ENCODE measurements around the gene MAPK8IP3.

MAPK8IP3 gene

GRCh38 chr16:1775006-1775845, 69.2 kb downstream of the MAPK8IP3 start:
- no peak for DNase-seq

- DNase-seq, result no peak
Measured at GRCh38 chr16:1775846-1776671, 70.1 kb downstream of the MAPK8IP3 start.

DNA sequence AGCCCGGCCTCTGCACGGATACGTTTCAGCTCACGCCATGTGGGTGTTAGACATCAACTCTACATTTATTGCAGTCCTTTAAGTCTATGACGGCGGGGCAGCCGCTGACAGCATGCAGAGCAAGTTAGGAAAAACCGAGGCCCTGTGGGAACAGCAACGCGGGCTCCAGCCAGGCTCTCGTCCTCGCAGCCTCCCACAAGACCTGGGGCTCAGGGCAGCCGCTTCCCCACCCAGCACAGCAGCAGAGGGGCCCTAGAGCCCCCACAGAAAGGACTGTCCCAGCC, 70.6 kb downstream of the MAPK8IP3 start:
- DNase-seq, result no peak

- DNase-seq, result no peak
Measured at GRCh38 chr16:1776991-1777374, 71.0 kb downstream of the MAPK8IP3 start.

GRCh38 chr16:1777375-1778199, 71.6 kb downstream of the MAPK8IP3 start:
- DNase-seq, result no peak

DNA sequence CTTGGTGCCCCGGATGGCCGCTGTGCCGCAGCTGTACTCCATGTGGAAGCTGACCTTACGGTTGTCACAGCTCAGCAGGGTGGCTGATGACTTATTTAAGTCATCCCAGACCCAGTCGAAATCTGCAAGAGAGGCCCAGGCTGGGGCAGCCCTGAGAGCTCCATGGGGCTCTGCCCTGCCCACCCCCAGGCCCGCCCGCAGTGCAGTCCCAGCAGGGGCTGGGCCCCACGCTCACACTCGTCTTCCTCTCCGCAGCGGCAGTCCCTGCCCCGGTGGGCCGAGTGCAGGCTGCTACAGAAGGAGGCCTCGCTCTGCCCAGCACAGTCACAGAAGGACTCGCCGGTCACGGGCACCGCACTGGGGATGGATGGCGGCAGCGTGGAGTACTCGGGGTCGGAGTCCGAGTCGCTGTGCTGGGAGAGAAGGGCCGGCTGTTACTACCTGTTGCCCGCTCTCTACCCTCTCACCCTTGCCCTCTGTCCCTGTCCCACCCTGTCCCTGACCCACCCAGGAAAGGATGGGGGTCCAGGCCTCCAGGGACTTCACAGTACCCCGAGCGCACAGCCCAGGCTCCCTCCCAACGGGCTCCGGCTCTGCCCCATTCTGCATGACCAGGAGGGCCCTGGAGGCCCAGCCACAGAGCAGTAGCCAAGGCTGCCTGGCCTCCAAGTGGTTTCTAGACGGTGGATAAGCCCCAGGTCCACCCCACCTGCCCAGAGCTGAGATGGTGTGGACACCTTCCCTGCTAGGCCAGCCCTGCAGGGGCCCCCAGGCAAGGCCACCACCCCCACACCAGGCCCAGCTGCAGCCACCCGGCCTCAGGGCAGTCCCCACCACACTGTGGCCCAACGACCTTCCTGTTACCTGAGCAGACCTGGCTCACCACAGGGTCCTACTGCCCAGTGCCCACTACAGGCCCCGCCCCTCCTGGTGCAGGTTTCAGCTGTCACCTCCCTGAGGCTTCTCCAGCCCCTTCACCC, 72.5 kb downstream of the MAPK8IP3 start:
- no peak for DNase-seq

GRCh38 chr16:1779234-1779701, 73.3 kb downstream of the MAPK8IP3 start:
- no peak for DNase-seq

GRCh38 chr16:1779741-1780676, 74.0 kb downstream of the MAPK8IP3 start:
- DNase-seq, result no peak

GRCh38 chr16:1780677-1781072, 74.7 kb downstream of the MAPK8IP3 start:
- no peak for DNase-seq

DNA sequence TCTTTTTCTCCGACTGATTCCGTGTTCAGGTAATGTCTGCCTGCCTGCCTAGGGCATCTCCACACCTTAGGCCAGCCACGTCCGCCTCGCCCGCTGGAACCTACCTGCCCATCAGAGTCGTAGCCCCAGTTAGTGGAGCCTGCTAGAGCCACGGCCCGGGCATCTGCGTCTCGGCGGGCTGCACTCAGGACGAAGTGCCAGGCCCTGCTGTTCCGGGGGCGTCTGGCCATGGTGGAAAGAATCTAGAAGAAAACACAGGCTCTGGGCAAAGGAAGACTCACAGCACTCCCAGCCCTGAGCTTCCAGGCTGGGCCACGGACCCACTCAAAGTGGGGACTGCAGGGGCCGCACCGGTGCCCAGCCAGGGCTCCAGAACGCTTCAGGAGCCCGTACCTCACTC, 75.3 kb downstream of the MAPK8IP3 start:
- DNase-seq, result no peak

DNA sequence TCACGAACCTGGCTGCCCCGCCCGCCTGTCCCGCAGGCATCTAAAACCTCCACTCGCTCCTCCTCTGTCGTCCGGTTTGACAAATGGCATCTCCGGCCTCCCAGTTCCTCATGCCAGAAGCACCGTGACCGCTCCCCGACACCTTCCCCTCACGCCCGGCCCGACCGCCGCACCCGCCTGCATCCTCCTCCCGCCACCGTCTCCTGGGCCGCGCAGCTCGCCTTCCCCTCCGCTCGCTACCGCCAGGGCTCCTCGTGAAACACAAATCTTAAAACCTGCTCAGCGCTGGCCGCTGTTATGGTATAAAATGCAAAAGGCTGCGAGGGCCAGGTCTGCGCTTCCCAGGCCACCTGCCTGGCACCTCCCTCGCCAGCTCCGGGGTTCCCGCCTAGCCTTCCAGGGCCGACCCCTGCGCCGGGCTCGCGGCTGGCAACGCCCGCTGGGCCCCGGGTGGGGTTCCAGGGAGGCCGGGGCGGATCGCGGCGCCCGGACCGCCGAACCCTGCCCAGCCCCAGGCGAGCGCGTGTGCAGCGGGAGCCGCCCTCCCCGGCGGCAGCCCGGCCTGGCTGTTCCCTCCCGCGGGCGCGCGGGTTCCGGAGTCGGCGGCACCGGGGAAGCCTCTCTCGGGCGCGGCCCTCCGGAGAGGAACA, 75.9 kb downstream of the MAPK8IP3 start:
- peak; percentile 47 for DNase-seq

DNA sequence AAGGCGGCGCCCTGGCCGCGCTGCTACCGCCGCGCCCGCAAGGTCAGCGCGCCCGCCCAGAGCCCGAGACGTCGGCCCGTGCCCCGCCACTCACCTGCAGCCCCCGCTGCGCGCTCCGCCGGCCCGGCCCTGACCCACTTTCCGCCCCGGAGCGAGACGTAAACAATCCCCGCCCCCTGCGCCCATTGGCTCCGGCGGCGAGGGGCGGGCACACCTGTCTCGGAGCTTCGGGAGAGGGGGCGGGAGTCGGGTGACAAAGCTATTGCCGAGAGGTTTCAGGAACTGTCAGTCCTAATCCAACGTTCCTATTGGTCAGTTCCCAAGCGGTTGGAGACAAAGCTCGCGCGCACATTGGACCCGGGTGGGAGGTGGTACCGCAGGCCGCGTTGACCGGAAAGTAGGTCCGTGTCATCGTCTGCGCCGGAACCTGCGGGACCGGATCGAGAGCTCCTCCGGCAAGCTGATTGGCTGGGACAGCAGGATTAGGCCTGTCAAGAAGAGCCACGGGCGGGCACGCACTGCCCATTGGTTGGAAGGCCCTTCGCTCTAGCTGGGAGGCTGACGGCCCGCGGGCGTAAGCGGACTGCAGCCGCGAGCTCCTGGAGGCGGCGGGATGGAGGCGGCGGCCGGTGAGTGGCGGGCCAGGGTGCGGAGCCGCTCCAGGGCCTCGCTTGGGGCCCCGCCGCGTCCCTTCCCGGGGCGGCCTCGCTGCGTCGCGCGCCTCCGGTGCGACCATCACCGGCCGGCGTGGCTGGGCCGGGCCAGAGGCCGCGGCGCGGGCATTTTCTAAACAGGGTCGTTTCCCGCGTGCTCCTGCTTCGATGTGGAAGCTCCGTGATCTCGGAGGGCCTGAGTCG, 76.6 kb downstream of the MAPK8IP3 start, which contains the start of the genes NUBP2 and SPSB3:
NUBP2 (plus strand) TSS at position 553 of the 857 bp plus-strand sequence; CDS start at position 614, 61 bp downstream.
SPSB3 (minus strand) TSS at position 164 of the 857 bp plus-strand sequence. CDS start 1,088 bp downstream, outside the sequence.
- peak; percentile 100 for DNase-seq

DNA sequence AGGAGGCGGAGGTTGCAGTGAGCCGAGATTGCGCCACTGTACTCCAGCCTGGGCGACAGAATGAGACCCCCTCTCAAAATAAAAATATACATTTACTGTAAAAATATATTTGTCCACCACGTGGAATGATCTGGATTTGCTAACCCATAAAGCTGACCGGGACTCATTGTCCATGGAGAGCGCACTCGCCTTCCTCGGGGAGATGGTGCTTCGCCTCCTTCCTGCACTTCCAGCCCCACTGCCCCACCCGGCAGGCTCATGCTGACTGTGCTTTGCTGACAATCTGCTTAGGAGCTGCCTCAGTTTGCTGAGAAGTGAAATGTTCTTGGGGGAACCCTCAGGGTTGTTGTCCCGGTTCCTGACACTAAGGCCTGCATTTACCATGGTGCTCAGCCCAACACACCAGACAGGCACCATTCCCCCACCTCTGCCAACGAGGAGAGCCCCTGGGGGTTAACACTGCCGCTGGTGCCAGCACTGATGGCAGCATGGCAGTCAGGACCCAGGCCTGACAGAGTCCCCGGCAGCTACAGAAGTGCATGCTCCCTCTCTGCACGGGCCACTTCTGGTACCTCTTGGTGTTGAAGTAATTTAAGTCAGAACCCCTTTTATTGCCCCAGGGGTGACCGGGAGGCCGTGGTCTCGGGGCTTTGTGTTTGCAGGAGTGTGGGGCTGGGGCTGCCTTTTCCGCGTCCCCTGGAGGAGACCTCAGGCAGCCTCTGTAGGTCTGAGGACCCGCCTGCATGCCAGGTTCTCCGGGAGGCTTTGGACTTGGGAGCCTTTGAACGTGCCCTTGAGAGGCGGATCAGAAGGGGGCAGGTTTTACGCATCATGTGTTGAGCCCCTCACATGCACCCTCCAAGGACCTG, 79.2 kb downstream of the MAPK8IP3 start:
- no peak for DNase-seq

- no peak for DNase-seq
Measured at GRCh38 chr16:1785846-1786170, 79.8 kb downstream of the MAPK8IP3 start.

GRCh38 chr16:1786242-1787055, 80.5 kb downstream of the MAPK8IP3 start:
- no peak for DNase-seq

DNA sequence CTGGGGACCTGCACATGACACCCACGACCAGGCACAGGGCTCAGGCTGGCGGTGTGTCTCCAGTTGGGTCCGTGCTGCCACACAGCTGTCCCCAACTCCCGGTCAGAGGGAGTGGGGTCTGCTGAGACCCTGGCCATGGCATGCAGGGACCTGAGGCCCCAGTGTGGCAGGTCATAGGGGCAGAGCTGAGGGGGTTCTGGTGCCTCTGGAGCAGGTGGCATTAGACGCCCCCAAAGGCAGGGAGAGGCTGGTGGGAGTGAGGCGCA, 81.0 kb downstream of the MAPK8IP3 start:
- no peak for DNase-seq

DNA sequence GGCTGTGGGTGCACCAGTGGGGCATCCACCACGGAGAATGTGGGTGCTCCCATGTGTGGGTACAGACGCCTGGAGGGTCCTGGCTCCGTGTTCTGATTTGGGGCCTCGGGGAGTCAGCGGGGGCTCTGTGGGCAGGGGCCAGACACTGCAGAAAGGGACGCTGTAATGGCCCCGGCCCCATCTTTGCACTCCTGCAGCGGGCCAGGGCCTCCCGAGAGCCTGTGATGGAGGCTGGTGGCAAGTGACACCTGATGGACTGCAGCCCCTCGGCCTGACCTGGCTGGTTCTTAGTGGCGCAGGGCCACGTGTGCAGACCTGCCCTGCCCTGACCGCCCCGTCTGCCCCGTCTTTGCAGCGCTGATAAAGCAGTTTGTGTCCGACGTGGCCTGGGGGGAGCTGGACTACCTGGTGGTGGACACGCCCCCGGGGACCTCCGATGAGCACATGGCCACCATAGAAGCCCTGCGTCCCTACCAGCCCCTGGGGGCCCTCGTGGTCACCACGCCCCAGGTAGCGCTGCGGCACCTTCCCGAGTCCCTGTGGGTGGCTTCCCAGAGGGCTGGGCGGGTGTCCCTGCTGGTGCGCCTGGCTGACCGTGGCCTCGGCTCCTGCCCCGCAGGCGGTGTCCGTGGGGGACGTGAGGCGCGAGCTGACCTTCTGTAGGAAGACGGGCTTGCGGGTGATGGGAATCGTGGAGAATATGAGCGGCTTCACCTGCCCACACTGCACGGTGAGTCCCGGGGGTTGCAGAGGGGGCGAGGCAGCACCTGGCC, 81.5 kb downstream of the MAPK8IP3 start:
- DNase-seq, result no peak
